HG03457 (cell line): Measurements from ENCODE around the gene GID4.

Experiments
- ATAC-seq: cut with Tn5 transposase; IDR thresholded peaks from one replicate; pipeline ENCODE4 v1.9.1; 2021; ENCODE audit warnings: moderate number of reproducible peaks; ENCODE audit not compliant: unreplicated experiment

GID4 gene

DNA sequence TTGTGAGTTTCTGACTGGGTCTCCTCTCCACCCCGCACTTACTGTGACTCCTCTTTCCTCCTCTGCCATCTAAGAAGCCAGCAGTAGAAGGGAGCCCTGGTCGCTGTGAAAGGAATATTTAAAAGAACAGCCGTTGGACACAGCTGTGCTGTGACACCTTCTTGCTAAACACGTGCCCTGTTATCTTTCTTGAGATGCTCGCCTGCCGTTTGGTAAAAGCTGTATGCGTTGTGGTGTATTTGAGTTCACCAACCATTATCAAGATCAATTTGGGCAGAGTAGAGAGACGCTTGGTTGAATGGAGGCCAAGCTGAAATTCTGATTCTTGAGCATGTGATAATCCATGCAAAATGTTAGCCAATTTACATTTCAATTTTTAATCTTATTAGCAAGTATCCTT is 3.8 kb downstream of the GID4 start:
- ATAC-seq = no peak

DNA sequence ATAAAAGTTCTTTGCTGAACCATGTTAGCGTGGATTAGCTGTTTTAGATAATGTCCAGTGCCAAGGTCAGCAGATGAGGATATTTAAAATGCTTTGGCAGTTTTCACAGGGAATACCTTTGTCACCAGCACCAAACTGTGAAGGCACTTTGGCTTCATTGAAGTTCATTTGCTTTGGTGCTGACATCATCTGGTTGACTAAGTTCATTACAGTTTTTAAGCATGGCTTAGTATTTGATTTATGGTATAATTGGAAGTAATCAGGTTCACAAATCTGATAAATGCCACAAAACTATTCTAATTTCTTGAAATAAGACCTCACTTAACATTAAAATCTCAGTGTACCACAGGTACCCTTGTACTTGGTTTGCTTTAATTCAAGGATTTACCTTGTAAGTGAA is 4.3 kb downstream of the GID4 start:
- no peak for ATAC-seq

DNA sequence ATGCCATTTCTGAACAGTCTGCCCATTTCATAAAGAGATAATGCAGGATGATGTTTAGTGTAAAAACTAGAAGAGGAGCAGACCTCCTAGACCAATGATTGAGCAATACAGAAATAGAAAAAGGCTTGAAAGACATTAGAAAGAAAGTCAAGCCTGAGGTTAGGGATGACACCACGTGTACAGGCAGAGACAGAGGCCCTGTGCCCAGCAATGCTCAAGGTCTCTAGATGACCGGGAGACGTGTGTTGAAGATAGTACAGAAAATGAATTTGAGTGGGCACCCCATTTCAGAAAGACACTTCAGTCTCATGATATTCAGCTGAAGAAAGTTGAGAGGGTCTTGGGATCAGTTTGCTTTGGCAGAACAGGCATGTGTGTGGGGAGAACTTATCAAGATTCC is 5.4 kb downstream of the GID4 start:
- no peak for ATAC-seq

DNA sequence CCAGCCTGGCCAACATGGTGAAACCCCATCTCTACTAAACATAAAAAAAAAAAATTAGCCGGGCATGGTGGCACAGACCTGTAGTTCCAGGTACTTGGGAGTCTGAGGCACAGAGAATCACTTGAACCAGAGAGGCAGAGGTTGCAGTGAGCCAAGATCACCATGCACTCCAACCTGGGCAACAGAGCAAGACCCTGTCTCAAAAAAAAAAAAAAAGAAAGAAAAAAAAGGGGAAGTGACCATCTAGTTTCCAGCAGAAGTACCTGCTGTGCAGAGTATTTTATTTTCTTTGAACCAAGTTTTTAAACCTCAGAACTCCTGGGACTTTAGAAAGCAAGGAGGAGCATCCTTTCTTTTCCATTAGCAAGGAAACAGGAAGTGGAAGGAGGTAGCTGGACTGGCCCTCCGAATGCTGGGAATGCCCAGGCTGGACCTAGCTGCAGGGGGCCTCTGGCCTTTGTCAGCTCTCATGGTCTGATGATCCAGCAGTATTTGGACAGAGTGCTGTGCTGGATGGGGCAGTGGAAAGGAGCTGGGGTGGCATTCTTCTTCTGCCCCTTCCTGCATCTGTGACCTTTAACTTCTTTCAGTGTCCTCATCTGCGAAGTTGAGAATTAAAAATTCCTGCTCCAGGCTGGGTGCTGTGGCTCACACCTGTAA is 6.6 kb downstream of the GID4 start:
- ATAC-seq = no peak

DNA sequence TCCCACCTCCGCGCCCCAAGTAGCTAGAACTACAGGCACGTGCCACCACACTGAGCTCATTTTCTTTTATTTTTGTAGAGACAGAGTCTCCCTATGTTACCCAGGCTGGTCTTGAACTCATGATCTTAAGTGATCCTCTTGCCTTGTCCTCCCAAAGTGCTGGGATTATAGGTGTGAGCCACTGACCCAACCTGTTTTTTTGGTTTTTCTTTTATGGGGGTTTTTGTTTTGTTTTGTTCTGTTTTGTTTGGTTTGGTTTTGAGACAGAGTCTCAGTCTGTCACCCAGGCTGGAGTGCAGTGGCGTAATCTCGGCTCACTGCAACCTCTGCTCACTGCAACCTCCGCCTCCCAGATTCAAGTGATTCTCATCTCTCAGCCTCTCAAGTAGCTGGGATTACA is 16.4 kb downstream of the GID4 start:
- no peak for ATAC-seq

DNA sequence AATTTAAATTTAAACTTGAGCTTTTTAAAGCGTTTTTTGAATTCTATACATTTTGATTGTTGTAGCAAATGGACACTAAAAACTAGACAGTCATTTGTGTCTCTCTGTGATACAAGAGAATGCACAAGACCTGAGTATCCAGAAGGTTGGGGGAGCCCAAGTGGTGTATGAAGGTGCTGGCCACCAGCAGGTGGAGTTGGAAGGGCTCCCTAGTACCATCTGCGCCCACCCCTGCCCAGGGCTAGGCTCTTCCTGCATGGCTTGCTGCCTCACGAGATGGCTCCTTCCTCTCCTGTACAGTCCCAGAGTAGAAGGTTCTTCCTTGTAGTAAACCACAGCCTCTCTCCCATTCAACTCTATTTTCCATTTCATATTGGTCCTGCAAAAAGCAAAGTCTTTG is 17.0 kb downstream of the GID4 start:
- ATAC-seq = no peak

DNA sequence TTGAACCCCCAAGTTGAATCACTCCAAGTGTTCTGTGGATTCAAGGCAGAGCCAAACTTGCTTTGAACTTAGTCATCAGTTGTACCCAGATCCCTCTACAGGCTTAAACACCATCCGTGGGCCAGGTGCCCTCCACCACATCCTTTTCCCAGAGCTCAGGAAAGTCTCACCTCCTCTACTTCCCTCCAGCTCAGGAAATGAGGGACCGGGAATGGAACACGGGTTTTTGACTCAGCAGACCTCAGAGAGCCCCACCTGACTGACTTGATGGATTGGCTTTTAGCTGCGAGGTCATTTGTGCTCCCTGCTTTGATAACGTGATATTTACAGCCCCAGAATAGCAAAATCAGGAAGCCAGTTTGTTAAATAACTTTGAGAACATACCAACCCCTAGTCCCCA is 20.1 kb downstream of the GID4 start:
- ATAC-seq = no peak

DNA sequence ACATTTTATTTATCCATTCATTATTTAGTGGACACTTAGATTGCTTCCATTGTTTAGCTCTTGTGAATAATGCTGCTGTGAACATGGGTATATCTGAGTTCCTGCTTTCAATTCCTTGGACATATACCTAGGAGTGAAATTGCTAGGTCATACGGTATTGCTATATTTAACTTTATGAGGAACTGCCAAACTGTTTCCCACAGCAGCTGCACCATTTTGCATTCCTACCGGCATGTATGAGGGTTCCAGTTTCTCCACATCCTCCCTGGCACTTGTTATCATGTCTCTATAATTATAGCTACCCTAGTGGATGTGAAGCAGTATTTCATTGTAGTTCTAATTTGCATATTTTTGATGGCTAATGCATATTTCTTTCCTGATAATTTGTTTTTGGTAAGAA is 24.8 kb downstream of the GID4 start:
- ATAC-seq = no peak

DNA sequence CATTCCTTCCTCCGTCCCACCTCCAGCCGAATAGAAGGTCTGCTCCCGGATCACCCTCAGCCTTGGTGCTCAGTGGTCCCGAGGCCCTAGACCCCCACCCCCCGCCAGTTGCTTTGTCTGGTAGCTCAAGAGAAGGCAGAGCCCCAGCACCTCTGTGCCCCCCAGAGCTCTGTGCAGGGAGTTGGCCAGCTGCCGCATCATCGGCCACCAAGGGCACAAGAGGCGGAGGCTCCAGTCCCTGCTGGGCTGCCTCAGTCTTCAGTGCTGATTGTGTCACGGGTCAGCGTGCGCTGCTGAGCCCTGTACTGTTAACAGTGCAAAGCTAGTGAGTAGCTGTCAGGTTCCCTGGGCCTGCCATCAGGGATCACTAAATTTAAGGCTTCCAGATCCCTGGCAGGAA is 26.3 kb downstream of the GID4 start:
- no peak for ATAC-seq

DNA sequence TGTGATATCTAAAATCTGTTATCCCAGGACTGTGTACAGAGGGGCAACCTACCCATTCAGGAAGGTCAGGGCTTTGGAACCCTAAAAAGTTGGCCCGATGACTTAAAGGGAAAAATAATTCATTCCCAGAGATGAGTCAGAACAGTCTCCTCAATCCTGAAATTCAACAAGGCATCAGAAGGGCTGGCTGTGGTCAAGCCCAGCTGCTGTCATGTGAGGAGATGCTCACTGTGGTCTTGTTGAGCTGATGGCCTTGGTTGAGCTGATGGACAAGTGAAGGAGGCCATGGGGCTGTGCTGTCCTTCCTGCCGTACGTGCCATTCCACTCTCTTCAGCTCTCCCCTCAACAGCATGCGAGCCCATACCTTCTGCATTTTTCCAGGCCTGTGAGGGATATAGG is 27.7 kb downstream of the GID4 start:
- ATAC-seq = no peak

DNA sequence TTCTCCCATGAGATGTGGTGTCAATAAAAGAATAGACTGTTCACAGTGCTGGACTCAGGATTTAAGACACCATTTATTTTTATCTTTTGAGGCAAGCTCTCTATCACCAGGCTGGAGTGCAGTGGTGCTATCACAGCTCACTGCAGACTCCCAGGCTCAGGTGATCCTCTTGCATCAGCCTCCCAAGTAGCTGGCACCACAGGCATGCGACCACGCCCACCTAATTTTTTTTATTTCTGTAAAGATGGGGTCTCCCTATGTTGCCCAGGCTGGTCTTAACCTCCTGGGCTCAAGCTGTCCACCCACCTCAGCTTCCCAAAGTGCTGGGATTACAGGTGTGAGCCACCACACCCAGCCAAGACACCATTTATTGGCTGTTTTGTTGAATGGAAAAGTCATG is 29.9 kb downstream of the GID4 start:
- no peak for ATAC-seq

DNA sequence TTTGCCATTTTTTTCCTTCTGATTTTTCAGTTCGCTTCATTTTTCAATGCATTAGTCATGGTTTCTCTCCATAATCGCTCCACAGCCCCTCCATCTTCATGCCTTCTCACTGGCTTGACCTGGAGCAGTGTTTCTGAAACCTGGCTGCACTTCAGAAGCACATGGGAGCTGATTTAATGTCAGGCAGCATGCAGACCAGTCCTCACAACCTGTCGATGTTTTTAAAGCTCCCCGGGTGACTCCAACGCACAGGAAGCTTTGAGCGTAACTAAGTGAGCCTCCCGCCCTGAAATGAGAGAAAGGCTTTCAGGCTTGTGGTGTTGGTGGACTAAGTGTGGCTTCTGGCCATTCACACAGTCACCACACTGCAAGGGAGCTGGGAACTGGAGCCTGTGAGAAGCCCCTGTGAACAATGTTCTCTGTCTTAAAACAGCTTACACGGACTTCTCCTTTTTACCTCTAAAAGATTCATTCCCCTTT is 31.7 kb downstream of the GID4 start:
- ATAC-seq = no peak

DNA sequence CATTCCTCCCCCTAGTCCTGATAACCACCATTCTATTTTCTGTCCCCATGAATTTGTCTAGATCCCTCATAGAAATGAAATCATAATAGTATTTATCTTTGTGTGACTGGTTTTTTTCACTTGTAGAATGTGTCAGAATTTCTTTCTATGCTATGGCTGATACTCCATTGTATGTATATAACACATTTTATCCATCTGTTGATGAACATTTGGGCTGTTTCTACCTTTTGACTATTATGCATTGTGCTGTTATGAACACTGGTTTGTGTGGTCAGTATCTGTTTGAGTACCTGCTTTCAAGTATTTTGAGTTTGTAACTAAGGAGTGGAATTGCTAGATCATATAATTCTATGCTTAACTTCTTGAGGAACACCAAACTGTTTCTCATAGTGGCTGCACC is 32.5 kb downstream of the GID4 start:
- no peak for ATAC-seq

DNA sequence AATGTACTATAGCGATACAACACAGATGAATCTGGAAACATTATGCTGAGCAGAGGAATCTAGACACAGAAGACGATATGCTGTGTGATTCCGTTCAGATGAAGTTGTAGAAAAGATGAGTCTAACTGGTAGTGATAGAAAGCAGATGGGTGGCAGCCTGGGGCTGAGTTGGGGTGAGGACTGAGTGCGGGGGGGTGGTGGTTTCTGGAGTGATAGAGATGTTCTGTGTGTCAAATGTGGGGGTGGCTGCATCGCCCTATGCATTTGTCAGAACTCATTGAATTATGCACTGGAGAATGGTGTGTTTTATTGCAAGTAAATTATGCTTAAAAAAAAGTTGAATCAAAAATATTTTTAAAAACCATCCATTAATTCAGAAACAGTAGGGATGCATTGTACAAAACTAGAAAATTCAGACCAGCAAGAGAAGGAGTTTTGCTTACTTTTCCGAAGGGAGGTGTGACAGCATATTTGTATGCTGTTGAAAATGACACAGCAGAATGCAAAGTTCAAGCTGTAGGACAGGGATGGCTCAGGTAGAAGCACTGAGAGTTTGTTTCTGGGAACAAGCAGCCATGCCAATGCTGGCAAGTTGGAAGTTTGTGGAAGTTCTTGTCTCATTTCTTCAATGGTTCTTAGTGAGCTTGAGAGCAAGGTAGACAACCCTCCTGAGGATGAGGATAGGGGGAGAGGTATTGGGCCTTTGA is 35.5 kb downstream of the GID4 start:
- ATAC-seq = no peak

DNA sequence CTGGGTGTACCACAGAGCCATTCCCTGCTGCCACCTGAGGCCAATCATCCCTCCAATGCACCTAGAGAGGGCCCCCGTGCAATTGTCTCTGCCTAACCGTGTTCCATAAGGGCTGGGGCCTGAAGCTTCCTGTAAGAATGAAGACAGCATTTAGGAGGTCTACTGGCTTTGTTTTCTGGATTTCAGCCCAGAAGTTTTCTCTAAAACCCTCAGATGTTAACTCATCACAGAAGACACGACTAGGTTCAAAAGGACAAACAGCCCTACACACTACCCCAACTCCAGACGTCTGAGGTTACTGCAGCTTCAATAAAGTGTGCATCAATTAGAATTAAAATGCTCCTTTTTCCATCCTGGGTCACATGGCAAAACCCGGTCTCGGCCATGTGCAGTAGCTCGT is 37.7 kb downstream of the GID4 start:
- no peak for ATAC-seq

DNA sequence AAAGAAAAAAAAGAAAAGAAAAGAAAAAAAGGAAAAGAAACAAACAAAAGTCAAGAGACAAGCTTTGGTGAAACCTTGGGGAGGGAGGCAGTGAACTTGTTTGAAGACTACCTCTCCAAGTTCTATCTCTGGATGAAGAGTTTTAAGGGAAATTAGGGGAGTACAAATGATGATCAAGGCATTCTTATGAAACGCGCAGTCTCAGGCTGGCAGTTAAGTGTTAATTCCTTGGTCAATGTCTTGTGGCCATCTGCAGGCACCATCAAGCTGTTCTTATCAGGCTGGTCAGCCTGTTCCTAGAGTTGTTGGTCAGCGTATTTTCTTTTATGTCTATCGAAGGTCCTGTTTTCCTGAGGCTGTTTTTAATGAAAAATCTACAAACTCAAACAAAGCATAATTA is 40.3 kb downstream of the GID4 start:
- no peak for ATAC-seq

DNA sequence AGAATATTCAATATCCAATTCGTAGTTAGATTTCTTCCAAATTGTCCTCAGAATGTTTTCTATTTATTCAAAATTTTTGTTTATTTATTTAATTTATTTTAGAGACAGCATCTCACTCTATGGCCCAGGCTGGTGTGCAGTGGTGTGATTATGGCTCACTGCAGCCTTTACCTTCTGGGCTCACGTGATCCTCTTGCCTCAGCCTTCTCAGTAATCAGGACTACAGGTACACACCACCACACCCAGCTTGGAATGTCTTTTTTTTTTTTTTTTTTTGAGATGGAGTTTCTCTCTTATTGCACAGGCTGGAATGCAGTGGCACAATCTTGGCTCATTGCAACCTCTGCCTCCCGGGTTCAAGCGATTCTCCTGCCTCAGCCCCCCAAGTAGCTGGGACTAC is 45.0 kb downstream of the GID4 start:
- no peak for ATAC-seq

DNA sequence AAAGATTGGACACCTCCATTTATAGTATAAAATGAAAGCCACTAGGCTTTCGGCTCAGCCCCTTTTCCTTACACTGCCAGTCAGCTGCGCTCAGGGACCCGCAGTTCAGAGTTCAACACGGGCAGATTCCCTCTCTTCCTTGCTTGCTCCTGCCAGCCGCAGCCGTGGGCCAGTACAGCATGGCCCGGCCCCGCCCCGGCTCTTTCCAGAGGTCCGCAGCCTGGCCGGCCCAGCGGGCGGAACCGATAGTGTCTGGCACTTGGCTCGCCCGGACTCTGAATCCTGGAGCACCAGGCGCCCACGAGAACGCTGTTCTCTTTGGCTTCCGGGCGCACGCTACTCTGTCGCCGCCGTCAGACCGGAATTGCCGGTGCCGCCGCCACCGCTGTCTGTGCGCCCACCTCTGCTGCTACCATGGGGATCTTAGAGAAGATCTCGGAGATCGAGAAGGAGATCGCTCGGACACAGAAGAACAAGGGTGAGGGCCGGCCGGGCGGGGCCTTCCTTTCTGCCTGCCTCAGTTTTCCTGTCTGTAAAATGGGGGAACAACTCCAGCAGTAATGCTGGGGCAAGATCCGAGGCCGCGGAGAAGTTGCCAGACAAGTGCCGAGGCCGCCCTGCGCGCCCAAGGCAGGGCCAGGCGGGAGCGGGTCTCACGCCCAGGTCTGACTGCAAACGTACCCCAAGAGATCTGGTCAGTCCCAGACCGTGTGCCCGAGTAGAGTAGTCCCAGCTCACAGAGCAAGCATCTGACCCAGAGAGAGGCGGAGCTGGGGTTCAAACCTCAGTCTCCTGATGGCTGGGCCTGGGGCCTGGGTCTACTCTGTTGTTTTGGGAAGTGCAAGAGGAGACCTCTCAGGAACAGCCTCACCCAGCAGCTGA is 48.6 kb downstream of the GID4 start, which contains the start of gene DRG2:
Gene DRG2, plus strand, starts transcription at position 339 of the 882 bp plus-strand sequence. Its CDS starts 76 bp downstream, at position 415.
- peak; percentile 81 for ATAC-seq

DNA sequence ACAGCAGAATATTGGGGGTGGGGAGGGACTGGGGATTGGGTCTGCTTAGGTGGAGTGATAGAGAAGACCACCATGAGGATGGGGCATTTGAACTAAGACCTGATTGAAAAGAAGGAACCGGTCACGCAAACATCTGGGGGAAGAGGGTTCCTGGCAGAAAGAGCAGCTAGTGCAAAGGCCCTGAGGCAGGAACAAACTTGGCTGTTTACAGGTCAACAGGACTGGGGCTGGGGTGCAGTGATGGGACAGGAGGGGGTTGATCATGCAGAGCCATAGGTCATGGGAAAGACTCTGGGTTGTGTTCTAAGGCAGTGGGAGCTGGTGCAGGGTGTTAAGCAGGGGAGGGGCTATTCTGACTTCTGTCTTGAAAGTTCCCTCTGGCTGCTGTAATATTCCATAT is 50.4 kb downstream of the GID4 start:
- no peak for ATAC-seq

DNA sequence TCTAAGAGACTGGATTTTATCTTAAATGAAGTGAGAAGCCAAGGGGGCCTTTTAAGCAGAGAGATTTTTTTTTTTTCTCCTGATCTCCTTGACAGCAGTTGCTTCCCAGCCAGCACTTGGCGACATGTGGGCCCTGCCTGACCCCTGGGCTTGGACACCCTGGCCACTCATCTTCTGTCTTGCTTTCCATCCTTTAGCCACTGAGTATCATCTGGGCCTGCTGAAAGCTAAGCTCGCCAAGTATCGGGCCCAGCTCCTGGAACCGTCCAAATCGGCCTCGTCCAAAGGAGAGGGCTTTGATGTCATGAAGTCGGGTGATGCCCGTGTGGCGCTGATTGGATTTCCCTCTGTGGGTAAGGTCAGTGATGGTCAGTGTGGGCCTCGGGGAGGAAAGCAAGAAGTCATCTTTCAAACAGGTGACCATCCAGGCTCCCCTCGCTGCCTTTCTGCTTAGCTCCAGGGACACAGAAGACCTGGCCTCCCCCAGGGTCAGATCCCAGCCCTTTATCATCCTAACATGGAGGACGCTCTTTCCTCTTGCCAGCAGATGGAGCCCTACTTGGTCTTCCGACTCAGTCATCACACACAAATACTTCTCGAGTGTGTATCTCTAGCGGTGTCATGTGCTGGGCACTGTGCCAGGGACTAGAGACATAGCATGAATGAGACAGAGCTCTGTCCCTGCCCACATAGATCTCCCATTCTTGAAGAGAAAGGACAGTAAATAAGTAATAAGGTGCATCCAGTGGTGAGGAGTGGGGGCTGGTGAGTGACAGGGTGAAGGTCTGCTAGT is 54.6 kb downstream of the GID4 start:
- no peak for ATAC-seq

DNA sequence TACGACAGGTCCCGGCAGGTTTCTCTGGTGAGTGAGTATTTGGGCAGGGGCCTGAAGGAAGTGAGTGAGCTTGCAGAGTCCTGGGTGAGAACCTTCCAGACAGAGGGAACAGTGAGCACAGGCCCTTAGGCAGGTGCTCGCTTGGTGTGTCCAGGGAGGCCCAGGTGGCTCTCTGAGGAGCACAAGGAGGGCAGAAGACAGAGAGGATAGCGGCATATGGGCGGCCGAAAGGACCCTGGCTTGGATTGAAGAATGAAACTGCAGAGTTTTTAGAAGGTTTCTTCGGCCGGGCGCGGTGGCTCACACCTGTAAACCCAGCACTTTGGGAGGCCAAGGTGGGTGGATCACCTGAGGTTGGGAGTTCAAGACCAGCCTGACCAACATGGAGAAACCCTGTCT is 55.2 kb downstream of the GID4 start:
- ATAC-seq = no peak
